ENCODE measurements around the gene ITLN1.

ITLN1 gene

DNA sequence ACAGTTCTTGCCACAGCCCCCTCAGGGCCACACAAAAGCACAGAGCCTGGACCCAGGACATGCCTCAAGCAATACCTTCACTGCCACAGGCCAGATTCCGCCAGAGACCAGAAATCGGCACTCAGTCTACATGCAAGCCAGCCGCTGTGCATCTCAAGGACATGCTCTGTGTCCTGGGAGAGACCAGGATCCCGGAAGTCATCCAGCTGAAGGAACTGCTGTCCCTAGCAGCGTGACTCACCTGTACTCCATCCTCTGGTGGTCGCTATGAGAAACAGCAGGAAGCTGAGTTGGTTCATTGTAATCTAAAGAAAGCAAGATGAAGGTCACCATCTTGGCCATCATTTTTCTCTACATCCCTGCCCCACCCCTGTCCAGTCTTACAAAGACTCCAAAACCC lies 401 bp downstream of the ITLN1 start:
- ChIA-PET CTCF (interaction anchor here (0.7 to 1.6 kb wide), 8 partner anchors 14 to 204 kb away, joined by 3 to 5 read pairs (median 4); partner anchors contain the start of gene ITLN2), POLR2A (no interaction called here)
- no peaks in the 10 kb centered on the region for H3K36me3 ChIP-seq (ENCODE audit: control insufficient read depth in 2 of 2, insufficient read depth in 1 of 2, low read length in 2 of 2)
- H3K4me3 ChIP-seq (ENCODE audit: low read depth, low read length), result no peak overlapping the region
- H3K4me1 ChIP-seq (ENCODE audit: control insufficient read depth, insufficient read depth, low read length), result no peaks in the 10 kb centered on the region; the same call in 1 of the 2 replicates
- H3K9me3 ChIP-seq (ENCODE audit: control insufficient read depth, insufficient read depth, low read depth, low read length), result no peaks in the 10 kb centered on the region
- no peak overlapping the region for H3K27ac ChIP-seq (ENCODE audit: extremely low read depth, low read depth, low read length)
- TF ChIP-seq ZNF664 (tag by site-specific recombination; IDR thresholded peaks at IDR 0.05) (no peak), ZFP37 (tag by site-specific recombination; IDR thresholded peaks at IDR 0.05) (no peak)

GRCh38 chr1:160883581-160884513 lies 1.1 kb downstream of the ITLN1 start:
- H3K36me3 ChIP-seq (ENCODE audit: control insufficient read depth in 2 of 2, insufficient read depth in 1 of 2, low read length in 2 of 2), result no peaks in the 10 kb centered on the region
- TF ChIP-seq ZBTB48 (tag by site-specific recombination; IDR thresholded peaks at IDR 0.05) (no peak), ZNF580 (tag by site-specific recombination; IDR thresholded peaks at IDR 0.05) (no peak), ZNF214 (tag by site-specific recombination; IDR thresholded peaks at IDR 0.05; ENCODE audit: borderline replicate concordance) (no peak), ZNF311 (tag by site-specific recombination; IDR thresholded peaks at IDR 0.05; ENCODE audit: borderline replicate concordance) (no peak), ZFP3 (tag by site-specific recombination; IDR thresholded peaks at IDR 0.05; ENCODE audit: low read depth) (no peak), PRDM2 (tag by site-specific recombination; IDR thresholded peaks at IDR 0.05; ENCODE audit: borderline replicate concordance) (no peak), PRDM4 (tag by site-specific recombination; IDR thresholded peaks at IDR 0.05) (no peak), ZNF555 (tag by site-specific recombination; conservative IDR thresholded peaks at IDR 0.05) (no peak), IKZF3 (tag by site-specific recombination; IDR thresholded peaks at IDR 0.05) (no peak), ZFP37 (tag by site-specific recombination; IDR thresholded peaks at IDR 0.05) (no peak), ZNF514 (tag by site-specific recombination; IDR thresholded peaks at IDR 0.05) (no peak)
- TF ChIP-seq, protein P1, sequence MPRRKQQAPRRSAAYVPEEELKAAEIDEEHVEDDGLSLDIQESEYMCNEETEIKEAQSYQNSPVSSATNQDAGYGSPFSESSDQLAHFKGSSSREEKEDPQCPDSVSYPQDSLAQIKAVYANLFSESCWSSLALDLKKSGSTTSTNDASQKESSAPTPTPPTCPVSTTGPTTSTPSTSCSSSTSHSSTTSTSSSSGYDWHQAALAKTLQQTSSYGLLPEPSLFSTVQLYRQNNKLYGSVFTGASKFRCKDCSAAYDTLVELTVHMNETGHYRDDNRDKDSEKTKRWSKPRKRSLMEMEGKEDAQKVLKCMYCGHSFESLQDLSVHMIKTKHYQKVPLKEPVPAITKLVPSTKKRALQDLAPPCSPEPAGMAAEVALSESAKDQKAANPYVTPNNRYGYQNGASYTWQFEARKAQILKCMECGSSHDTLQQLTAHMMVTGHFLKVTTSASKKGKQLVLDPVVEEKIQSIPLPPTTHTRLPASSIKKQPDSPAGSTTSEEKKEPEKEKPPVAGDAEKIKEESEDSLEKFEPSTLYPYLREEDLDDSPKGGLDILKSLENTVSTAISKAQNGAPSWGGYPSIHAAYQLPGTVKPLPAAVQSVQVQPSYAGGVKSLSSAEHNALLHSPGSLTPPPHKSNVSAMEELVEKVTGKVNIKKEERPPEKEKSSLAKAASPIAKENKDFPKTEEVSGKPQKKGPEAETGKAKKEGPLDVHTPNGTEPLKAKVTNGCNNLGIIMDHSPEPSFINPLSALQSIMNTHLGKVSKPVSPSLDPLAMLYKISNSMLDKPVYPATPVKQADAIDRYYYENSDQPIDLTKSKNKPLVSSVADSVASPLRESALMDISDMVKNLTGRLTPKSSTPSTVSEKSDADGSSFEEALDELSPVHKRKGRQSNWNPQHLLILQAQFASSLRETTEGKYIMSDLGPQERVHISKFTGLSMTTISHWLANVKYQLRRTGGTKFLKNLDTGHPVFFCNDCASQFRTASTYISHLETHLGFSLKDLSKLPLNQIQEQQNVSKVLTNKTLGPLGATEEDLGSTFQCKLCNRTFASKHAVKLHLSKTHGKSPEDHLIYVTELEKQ (tag by site-specific recombination; IDR thresholded peaks at IDR 0.05; ENCODE audit: borderline replicate concordance), result no peak
- no peak overlapping the region for H3K4me3 ChIP-seq (ENCODE audit: low read depth, low read length)
- ChIA-PET CTCF (interaction anchor here (0.6 to 1.6 kb wide), 8 partner anchors 44 to 203 kb away, joined by 3 to 5 read pairs (median 3); partner anchors contain the start of gene ITLN2), POLR2A (no interaction called here)
- H3K27ac ChIP-seq (ENCODE audit: extremely low read depth, low read depth, low read length), result no peak overlapping the region
- no peaks in the 10 kb centered on the region for H3K9me3 ChIP-seq (ENCODE audit: control insufficient read depth, insufficient read depth, low read depth, low read length)
- H3K4me1 ChIP-seq (ENCODE audit: control insufficient read depth, insufficient read depth, low read length), result no peaks in the 10 kb centered on the region; the same call in 1 of the 2 replicates
